ENCODE measurements around the gene FAM174C. TPM values are rescaled to one million over a fixed set of nuclear protein-coding genes. Genes with fewer than 3 reads are reported as not detected.

The FAM174C gene
- total RNA-seq, 1 experiment from 2014 or later: 59.4 TPM

DNA sequence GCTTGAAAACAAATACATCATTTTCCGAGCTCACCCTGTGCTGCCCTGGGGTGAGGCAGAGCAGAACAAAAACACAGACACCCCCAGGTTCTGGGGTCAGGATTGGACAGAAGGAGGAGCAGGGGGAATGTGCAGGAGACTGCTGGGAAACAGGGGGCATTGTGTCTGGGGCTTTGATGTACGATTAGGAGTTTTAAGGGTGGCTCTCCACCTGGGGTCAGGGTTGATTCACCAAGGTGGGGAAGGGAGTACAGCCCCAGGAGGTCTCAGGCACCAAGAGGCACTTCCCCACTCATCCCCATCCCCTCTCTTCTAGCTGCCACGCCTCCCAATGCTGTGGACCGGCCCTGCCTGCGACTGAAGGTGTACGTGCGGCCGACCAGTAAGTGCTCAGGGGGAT, 22.9 kb downstream of the FAM174C start:
- peak overlapping the region; percentile 56 for H3K27ac Mint-ChIP-seq
- no peak for DNase-seq (ENCODE audit: low spot score)
- peaks cover 3% of the 10 kb centered on the region; the same call in 1 of the 2 replicates for H3K4me1 Mint-ChIP-seq
- H3K9me3 Mint-ChIP-seq: no peaks in the 10 kb centered on the region
- CTCF ChIA-PET: interaction anchor here (0.7 kb wide), 2 partner anchors 11 to 32 kb away, joined by 3 read pairs; no protein-coding TSS in a partner anchor
- H3K4me3 Mint-ChIP-seq: no peak overlapping the region
- no peak for ATAC-seq
- H3K36me3 Mint-ChIP-seq: no peaks in the 10 kb centered on the region
- peaks cover 8% of the 10 kb centered on the region for H3K27me3 Mint-ChIP-seq (ENCODE audit: low read depth)
- POLR2A ChIA-PET: interaction anchor here (1.5 kb wide), 1 partner anchor 13 kb away, joined by 3 read pairs; no protein-coding TSS in a partner anchor
- TF ChIP-seq, protein P1, sequence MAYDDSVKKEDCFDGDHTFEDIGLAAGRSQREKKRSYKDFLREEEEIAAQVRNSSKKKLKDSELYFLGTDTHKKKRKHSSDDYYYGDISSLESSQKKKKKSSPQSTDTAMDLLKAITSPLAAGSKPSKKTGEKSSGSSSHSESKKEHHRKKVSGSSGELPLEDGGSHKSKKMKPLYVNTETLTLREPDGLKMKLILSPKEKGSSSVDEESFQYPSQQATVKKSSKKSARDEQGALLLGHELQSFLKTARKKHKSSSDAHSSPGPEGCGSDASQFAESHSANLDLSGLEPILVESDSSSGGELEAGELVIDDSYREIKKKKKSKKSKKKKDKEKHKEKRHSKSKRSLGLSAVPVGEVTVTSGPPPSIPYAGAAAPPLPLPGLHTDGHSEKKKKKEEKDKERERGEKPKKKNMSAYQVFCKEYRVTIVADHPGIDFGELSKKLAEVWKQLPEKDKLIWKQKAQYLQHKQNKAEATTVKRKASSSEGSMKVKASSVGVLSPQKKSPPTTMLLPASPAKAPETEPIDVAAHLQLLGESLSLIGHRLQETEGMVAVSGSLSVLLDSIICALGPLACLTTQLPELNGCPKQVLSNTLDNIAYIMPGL (CRISPR knock-in tag; IDR thresholded peaks at IDR 0.05): no peak
- TF ChIP-seq, protein P2, sequence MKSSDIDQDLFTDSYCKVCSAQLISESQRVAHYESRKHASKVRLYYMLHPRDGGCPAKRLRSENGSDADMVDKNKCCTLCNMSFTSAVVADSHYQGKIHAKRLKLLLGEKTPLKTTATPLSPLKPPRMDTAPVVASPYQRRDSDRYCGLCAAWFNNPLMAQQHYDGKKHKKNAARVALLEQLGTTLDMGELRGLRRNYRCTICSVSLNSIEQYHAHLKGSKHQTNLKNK (CRISPR knock-in tag; IDR thresholded peaks at IDR 0.05): no peak
- TF ChIP-seq ZNF396 (CRISPR knock-in tag; IDR thresholded peaks at IDR 0.05; ENCODE audit: borderline replicate concordance): no peak
- no peak for TF ChIP-seq TCF7 (CRISPR knock-in tag; IDR thresholded peaks at IDR 0.05; ENCODE audit: low read depth)
- no peak for TF ChIP-seq NR2C2 (CRISPR knock-in tag; IDR thresholded peaks at IDR 0.05)
- TF ChIP-seq PRRX2 (CRISPR knock-in tag; IDR thresholded peaks at IDR 0.05): no peak

DNA sequence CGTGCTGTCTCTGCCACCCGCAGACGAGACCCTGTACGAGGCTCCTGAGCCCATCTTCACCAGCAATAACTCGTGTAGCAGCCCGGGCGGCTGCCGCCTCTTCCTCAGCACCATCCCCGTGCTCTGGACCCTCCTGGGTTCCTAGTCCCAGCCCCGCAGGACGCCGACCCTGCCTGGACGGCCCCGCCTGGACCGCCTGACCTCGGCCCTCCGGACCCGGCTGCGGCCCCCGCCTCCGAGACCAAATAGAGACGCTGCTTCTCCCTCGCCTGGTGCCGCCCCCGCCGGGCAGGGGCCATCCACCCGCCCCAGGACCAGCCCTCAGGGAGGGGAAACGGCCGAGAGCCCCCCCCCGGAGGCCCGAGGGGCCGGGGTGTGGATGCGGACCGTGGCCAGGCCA, 24.5 kb downstream of the FAM174C start:
- no peak for DNase-seq (ENCODE audit: low spot score)
- ChIA-PET CTCF (no interaction called here), POLR2A (no interaction called here)
- no peak overlapping the region for H3K27ac Mint-ChIP-seq
- no peak for ATAC-seq
- H3K36me3 Mint-ChIP-seq: no peaks in the 10 kb centered on the region
- peaks cover under 1% of the 10 kb centered on the region; the same call in 1 of the 2 replicates for H3K27me3 Mint-ChIP-seq (ENCODE audit: low read depth)
- H3K4me1 Mint-ChIP-seq: no peaks in the 10 kb centered on the region
- no peak overlapping the region for H3K4me3 Mint-ChIP-seq
- no peaks in the 10 kb centered on the region for H3K9me3 Mint-ChIP-seq
- TF ChIP-seq PREB (CRISPR knock-in tag; IDR thresholded peaks at IDR 0.05; ENCODE audit: borderline replicate concordance) (no peak), HMGA2 (CRISPR knock-in tag; IDR thresholded peaks at IDR 0.05) (no peak), MXD4 (CRISPR knock-in tag; IDR thresholded peaks at IDR 0.05; ENCODE audit: borderline replicate concordance) (no peak), SMAD3 (CRISPR knock-in tag; IDR thresholded peaks at IDR 0.05; ENCODE audit: borderline replicate concordance) (no peak), KAT7 (CRISPR knock-in tag; IDR thresholded peaks at IDR 0.05; ENCODE audit: borderline replicate concordance) (no peak), SMAD4 (CRISPR knock-in tag; IDR thresholded peaks at IDR 0.05) (no peak)
- TF ChIP-seq, protein P3, sequence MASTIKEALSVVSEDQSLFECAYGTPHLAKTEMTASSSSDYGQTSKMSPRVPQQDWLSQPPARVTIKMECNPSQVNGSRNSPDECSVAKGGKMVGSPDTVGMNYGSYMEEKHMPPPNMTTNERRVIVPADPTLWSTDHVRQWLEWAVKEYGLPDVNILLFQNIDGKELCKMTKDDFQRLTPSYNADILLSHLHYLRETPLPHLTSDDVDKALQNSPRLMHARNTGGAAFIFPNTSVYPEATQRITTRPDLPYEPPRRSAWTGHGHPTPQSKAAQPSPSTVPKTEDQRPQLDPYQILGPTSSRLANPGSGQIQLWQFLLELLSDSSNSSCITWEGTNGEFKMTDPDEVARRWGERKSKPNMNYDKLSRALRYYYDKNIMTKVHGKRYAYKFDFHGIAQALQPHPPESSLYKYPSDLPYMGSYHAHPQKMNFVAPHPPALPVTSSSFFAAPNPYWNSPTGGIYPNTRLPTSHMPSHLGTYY (CRISPR knock-in tag; IDR thresholded peaks at IDR 0.05): no peak
- TF ChIP-seq, protein P1 (CRISPR knock-in tag; IDR thresholded peaks at IDR 0.05): no peak
- TF ChIP-seq, protein P4, sequence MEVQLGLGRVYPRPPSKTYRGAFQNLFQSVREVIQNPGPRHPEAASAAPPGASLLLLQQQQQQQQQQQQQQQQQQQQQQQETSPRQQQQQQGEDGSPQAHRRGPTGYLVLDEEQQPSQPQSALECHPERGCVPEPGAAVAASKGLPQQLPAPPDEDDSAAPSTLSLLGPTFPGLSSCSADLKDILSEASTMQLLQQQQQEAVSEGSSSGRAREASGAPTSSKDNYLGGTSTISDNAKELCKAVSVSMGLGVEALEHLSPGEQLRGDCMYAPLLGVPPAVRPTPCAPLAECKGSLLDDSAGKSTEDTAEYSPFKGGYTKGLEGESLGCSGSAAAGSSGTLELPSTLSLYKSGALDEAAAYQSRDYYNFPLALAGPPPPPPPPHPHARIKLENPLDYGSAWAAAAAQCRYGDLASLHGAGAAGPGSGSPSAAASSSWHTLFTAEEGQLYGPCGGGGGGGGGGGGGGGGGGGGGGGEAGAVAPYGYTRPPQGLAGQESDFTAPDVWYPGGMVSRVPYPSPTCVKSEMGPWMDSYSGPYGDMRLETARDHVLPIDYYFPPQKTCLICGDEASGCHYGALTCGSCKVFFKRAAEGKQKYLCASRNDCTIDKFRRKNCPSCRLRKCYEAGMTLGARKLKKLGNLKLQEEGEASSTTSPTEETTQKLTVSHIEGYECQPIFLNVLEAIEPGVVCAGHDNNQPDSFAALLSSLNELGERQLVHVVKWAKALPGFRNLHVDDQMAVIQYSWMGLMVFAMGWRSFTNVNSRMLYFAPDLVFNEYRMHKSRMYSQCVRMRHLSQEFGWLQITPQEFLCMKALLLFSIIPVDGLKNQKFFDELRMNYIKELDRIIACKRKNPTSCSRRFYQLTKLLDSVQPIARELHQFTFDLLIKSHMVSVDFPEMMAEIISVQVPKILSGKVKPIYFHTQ (CRISPR knock-in tag; IDR thresholded peaks at IDR 0.05): no peak

All from WTC11 (cell line).